Cardiac muscle cell (in vitro differentiated cells and primary cell): Measurements from ENCODE around the gene IL13. TPM values are rescaled to one million over a fixed set of nuclear protein-coding genes. Genes with fewer than 3 reads are reported as not detected.
A peak's percentile ranks its signal among the peaks of the same experiment; 100 is the strongest.

ENCODE experiments used
- DNase-seq, 2 donors: peaks; one replicate each; pipeline versions ENCODE4 v3.0.0 to v3.0.0-alpha.2; 2010 to 2017; ENCODE audit warnings: low read depth in 1 of 2, low spot score in 1 of 2
- H3K27ac ChIP-seq: fragments of 200-600 bp; sonication (generic); 2 replicates; pipeline ENCODE4 v1.5.1; 2016
- H3K27me3 ChIP-seq: fragments of 200-600 bp; sonication (generic); 2 replicates; pipeline ENCODE4 v1.6.0; 2016; ENCODE audit warnings: control low read depth
- H3K36me3 ChIP-seq: fragments of 200-600 bp; sonication (generic); 2 replicates; pipeline ENCODE4 v1.5.1; 2016; ENCODE audit warnings: control low read depth
- H3K4me1 ChIP-seq: fragments of 200-600 bp; sonication (generic); 2 replicates; pipeline ENCODE4 v1.8.1; 2017; ENCODE audit warnings: low read depth, mild to moderate bottlenecking, mixed run types
- H3K4me3 ChIP-seq: fragments of 200-600 bp; sonication (generic); 2 replicates; pipeline ENCODE4 v1.5.1; 2016; ENCODE audit warnings: mild to moderate bottlenecking
- H3K9me3 ChIP-seq: fragments of 200-600 bp; sonication (generic); 2 replicates; pipeline ENCODE4 v1.5.1; 2017; ENCODE audit warnings: low read depth, mild to moderate bottlenecking, control low read depth
- polyA plus RNA-seq: library from polyadenylated mRNA; unstranded; fragments of >200 nt; fragmentation: Nextera tagmentation; extraction: Ambion mirVana; gene quantifications from 2 replicates; pipeline ENCODE4 v1.2.1, GENCODE V29; 2016
- total RNA-seq: library from RNA; depleted of rRNA; stranded (reverse); fragments of >200 nt; gene quantifications from 2 replicates; pipeline ENCODE4 v1.2.3, GENCODE V29; 2016
- TF ChIP-seq, protein P1 (sequence below): IDR thresholded peaks from 2 replicates; pipeline ENCODE4 v1.5.1; 2012; ENCODE audit warnings: low read depth, mild to moderate bottlenecking, low read length

Gene IL13
- total and polyA plus RNA-seq, 2 experiments from 2014 or later = not detected

GRCh38 chr5:132669455-132669820 lies 11.5 kb downstream of the IL13 start:
- H3K4me3 ChIP-seq = no peak overlapping the region
- no peaks in the 10 kb centered on the region for H3K4me1 ChIP-seq
- no peak overlapping the region for H3K27ac ChIP-seq
- TF ChIP-seq, protein P1, sequence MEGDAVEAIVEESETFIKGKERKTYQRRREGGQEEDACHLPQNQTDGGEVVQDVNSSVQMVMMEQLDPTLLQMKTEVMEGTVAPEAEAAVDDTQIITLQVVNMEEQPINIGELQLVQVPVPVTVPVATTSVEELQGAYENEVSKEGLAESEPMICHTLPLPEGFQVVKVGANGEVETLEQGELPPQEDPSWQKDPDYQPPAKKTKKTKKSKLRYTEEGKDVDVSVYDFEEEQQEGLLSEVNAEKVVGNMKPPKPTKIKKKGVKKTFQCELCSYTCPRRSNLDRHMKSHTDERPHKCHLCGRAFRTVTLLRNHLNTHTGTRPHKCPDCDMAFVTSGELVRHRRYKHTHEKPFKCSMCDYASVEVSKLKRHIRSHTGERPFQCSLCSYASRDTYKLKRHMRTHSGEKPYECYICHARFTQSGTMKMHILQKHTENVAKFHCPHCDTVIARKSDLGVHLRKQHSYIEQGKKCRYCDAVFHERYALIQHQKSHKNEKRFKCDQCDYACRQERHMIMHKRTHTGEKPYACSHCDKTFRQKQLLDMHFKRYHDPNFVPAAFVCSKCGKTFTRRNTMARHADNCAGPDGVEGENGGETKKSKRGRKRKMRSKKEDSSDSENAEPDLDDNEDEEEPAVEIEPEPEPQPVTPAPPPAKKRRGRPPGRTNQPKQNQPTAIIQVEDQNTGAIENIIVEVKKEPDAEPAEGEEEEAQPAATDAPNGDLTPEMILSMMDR = no peak
- no peaks in the 10 kb centered on the region for H3K27me3 ChIP-seq
- DNase-seq = no peak
- H3K36me3 ChIP-seq = no peaks in the 10 kb centered on the region
- no peaks in the 10 kb centered on the region for H3K9me3 ChIP-seq

DNA sequence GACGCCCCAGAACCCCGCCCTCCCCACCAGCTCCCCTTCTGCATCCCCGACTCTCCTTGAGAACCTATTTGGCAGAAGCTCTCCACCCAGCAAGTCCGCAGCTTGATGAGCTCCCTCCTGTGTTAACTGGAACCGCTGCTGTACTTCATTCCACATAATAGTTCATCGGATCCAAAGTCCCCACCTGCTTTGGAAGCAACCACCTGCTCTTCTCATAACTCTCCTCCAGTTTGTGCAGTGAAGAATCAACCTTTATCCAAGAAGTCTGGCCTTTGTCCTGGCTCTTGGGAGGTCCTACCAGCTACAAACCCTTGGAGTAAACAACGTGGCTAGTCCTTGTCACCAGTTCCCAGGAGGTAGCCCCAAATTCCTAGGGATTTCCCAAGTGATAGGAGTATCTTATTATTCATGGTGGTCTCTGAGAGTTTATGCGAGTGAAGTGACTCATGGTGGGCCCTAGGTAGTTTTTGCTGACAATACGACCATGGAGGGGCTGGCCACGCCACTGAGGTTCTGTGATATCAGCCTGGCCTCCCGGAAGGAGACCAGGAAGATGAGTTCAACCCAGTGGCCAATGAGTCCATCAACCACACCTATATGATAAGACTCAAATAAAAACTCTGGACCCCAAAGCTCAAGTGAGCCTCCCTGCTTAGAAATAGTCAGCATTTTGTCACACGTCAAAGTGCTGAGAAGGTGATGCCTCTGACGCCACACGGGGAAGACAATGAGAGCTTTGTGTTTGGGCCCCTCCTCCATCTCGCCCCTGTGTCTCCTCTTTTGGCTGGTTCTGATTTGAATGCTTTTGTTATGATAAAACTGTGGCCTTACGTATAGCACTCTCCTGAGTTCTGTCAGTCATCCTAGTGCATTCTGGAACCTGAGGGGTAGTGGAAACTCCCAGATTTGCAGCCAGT lies 12.3 kb downstream of the IL13 start:
- TF ChIP-seq, protein P1 = no peak
- Histone ChIP-seq H3K4me3 (no peak overlapping the region), H3K27ac (no peak overlapping the region), H3K27me3 (no peaks in the 10 kb centered on the region), H3K36me3 (no peaks in the 10 kb centered on the region), H3K4me1 (no peaks in the 10 kb centered on the region), H3K9me3 (no peaks in the 10 kb centered on the region)
- peak in 1 of 2 donors; percentile 4 for DNase-seq

DNA sequence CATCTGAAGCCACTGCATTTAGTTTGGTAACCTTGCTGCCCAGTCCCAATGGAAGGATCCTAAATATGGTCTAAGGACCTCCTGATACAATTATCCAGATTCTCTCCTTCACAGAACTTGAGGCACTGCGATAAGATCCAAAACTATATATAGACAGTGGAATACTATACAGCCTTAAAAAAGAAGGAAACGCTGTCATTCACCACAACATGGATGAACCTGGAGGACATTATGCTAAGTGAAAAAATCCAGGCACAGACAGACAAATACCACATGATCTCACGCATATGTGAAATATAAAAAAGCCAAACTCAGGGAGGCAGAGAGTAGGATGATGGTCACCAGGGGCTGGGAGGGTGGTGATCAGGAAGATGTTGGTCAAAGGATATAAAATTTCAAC lies 13.0 kb downstream of the IL13 start:
- H3K27me3 ChIP-seq = no peaks in the 10 kb centered on the region
- DNase-seq = no peak
- no peaks in the 10 kb centered on the region for H3K4me1 ChIP-seq
- TF ChIP-seq, protein P1 = no peak
- H3K27ac ChIP-seq = no peak overlapping the region
- H3K4me3 ChIP-seq = no peak overlapping the region
- H3K36me3 ChIP-seq = no peaks in the 10 kb centered on the region
- H3K9me3 ChIP-seq = no peaks in the 10 kb centered on the region

DNA sequence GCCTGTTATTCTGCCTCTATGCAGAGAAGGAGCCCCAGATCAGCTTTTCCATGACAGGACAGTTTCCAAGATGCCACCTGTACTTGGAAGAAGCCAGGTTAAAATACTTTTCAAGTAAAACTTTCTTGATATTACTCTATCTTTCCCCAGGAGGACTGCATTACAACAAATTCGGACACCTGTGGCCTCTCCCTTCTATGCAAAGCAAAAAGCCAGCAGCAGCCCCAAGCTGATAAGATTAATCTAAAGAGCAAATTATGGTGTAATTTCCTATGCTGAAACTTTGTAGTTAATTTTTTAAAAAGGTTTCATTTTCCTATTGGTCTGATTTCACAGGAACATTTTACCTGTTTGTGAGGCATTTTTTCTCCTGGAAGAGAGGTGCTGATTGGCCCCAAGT lies 15.5 kb downstream of the IL13 start:
- H3K36me3 ChIP-seq = no peaks in the 10 kb centered on the region
- H3K27me3 ChIP-seq = no peaks in the 10 kb centered on the region
- no peak for DNase-seq
- H3K4me3 ChIP-seq = no peak overlapping the region
- no peak overlapping the region for H3K27ac ChIP-seq
- no peaks in the 10 kb centered on the region for H3K9me3 ChIP-seq
- H3K4me1 ChIP-seq = no peaks in the 10 kb centered on the region
- TF ChIP-seq, protein P1 = no peak

- Histone ChIP-seq H3K27ac (no peak within 1 kb of the TSS), H3K4me3 (no peak within 1 kb of the TSS), H3K9me3 (no peaks in the 10 kb centered on the region), H3K4me1 (no peaks in the 10 kb centered on the region), H3K36me3 (no peaks in the 10 kb centered on the region), H3K27me3 (no peaks in the 10 kb centered on the region)
- no peak for DNase-seq
- TF ChIP-seq, protein P1 = no peak
These were observed 16.1 kb downstream of the IL13 start, which contains the start of gene IL4 for GRCh38 chr5:132673939-132674630. Gene IL4, plus strand, starts transcription at chr5:132673989. Its CDS starts 62 bp downstream, at chr5:132674051.
